ENCODE results near the gene MEI1. TPM values are rescaled to one million over a fixed set of nuclear protein-coding genes. Genes with fewer than 3 reads are reported as not detected.

MEI1 gene
- total RNA-seq, 4 donors from 2014 or later: 0.07 to 0.81 (median 0.50) TPM; not detected in 1

- H3K27ac ChIP-seq: no peak overlapping the region
- ATAC-seq: no peak
- TF ChIP-seq POLR2AphosphoS5 (IDR thresholded peaks at IDR 0.05) (no peak), CTCF (IDR thresholded peaks at IDR 0.05) (peak in 3 of 4 experiments; percentile 8 to 25 (median 18))
- H3K4me1 ChIP-seq: peaks cover 0 to under 1% (median 0%) of the 10 kb centered on the region in 3 donors
- no peaks in the 10 kb centered on the region for H3K9me3 ChIP-seq
- H3K36me3 ChIP-seq: peaks cover 0 to 48% of the 10 kb centered on the region in 2 donors
- H3K27me3 ChIP-seq: no peaks in the 10 kb centered on the region
- WGBS, 2 donors (ENCODE audit: low coverage in 1 of 2): 51 to 52% methylated on average over 4 to 6 of the region's 6 CpGs
- no peak overlapping the region for H3K4me3 ChIP-seq
Observed at GRCh38 chr22:41672780-41673509, 26.4 kb upstream of the MEI1 start.

- no peak for ATAC-seq
- 68 to 92% methylated on average over 5 to 6 of the region's 12 CpGs for WGBS, 2 donors (ENCODE audit: low coverage in 1 of 2)
- no peaks in the 10 kb centered on the region for H3K4me1 ChIP-seq
- H3K4me3 ChIP-seq: no peak overlapping the region
- peaks cover 0 to 68% of the 10 kb centered on the region in 2 donors for H3K36me3 ChIP-seq
- no peak overlapping the region for H3K27ac ChIP-seq
- no peaks in the 10 kb centered on the region for H3K27me3 ChIP-seq
- H3K9me3 ChIP-seq: no peaks in the 10 kb centered on the region
- TF ChIP-seq EP300 (IDR thresholded peaks at IDR 0.05) (no peak), CTCF (IDR thresholded peaks at IDR 0.05) (no peak), POLR2AphosphoS5 (IDR thresholded peaks at IDR 0.05) (no peak), POLR2A (IDR thresholded peaks at IDR 0.05) (no peak)
Observed at GRCh38 chr22:41674846-41675340, 24.4 kb upstream of the MEI1 start.

- no peak for TF ChIP-seq POLR2A (IDR thresholded peaks at IDR 0.05)
- no peak for TF ChIP-seq POLR2AphosphoS5 (IDR thresholded peaks at IDR 0.05)
- TF ChIP-seq EP300 (IDR thresholded peaks at IDR 0.05): no peak
- TF ChIP-seq CTCF (IDR thresholded peaks at IDR 0.05): no peak
Observed at GRCh38 chr22:41676134-41676533, 23.2 kb upstream of the MEI1 start.

GRCh38 chr22:41681616-41682015, 17.7 kb upstream of the MEI1 start:
- Histone ChIP-seq H3K27me3 (no peaks in the 10 kb centered on the region), H3K27ac (peak overlapping the region in 2 of 4 donors; percentile 84 to 86), H3K36me3 (peaks cover 0 to 41% of the 10 kb centered on the region in 2 donors), H3K4me1 (peaks cover 0 to 22% (median 0%) of the 10 kb centered on the region in 3 donors), H3K4me3 (peak overlapping the region; percentile 35 to 65), H3K9me3 (no peaks in the 10 kb centered on the region)
- ATAC-seq: no peak
- 43 to 47% methylated on average over 8 to 14 of the region's 14 CpGs for WGBS, 2 donors (ENCODE audit: low coverage in 1 of 2)
- TF ChIP-seq EP300 (IDR thresholded peaks at IDR 0.05) (no peak), CTCF (IDR thresholded peaks at IDR 0.05) (no peak), POLR2AphosphoS5 (IDR thresholded peaks at IDR 0.05) (no peak), POLR2A (IDR thresholded peaks at IDR 0.05) (no peak)

More at GRCh38 chr22:41676134-41676533, 23.2 kb upstream of the MEI1 start:
- H3K4me3 ChIP-seq: no peak overlapping the region
- no peaks in the 10 kb centered on the region for H3K9me3 ChIP-seq
- H3K36me3 ChIP-seq: peaks cover 0 to 78% of the 10 kb centered on the region in 2 donors
- no peaks in the 10 kb centered on the region for H3K27me3 ChIP-seq
- ATAC-seq: no peak
- WGBS, 2 donors (ENCODE audit: low coverage in 1 of 2): 91 to 96% methylated on average over 4 of the region's 4 CpGs
- H3K4me1 ChIP-seq: peaks cover 0 to 3% (median 0%) of the 10 kb centered on the region in 3 donors
- no peak overlapping the region for H3K27ac ChIP-seq
